Fibroblast of pulmonary artery (primary cell): ENCODE results near the gene PALLD.
"Not testable (repeated sequence)": the region's sequence is repeated elsewhere in the genome, so short reads cannot be mapped to it uniquely, and the experiment has no call there.

Source experiments
- DNase-seq: peaks from one replicate; pipeline ENCODE4 v3.0.0-alpha.2; 2010; ENCODE audit warnings: low read depth
- H3K4me3 ChIP-seq: replicated peaks from 2 replicates; pipeline ENCODE4 v1.5.1; 2011; ENCODE audit warnings: low read depth, mild to moderate bottlenecking, control low read depth, low read length, moderate library complexity
- TF ChIP-seq, protein P1 (sequence below): IDR thresholded peaks from 2 replicates; pipeline ENCODE4 v1.5.1; 2011; ENCODE audit warnings: mild to moderate bottlenecking, control low read depth, low read length, inconsistent platforms; ENCODE audit errors: missing control alignments

The PALLD gene

GRCh38 chr4:168694667-168695066, 197.8 kb downstream of the PALLD start:
- TF ChIP-seq, protein P1, sequence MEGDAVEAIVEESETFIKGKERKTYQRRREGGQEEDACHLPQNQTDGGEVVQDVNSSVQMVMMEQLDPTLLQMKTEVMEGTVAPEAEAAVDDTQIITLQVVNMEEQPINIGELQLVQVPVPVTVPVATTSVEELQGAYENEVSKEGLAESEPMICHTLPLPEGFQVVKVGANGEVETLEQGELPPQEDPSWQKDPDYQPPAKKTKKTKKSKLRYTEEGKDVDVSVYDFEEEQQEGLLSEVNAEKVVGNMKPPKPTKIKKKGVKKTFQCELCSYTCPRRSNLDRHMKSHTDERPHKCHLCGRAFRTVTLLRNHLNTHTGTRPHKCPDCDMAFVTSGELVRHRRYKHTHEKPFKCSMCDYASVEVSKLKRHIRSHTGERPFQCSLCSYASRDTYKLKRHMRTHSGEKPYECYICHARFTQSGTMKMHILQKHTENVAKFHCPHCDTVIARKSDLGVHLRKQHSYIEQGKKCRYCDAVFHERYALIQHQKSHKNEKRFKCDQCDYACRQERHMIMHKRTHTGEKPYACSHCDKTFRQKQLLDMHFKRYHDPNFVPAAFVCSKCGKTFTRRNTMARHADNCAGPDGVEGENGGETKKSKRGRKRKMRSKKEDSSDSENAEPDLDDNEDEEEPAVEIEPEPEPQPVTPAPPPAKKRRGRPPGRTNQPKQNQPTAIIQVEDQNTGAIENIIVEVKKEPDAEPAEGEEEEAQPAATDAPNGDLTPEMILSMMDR, result no peak
- H3K4me3 ChIP-seq, result no peak overlapping the region
- DNase-seq, result peak; percentile 78

DNA sequence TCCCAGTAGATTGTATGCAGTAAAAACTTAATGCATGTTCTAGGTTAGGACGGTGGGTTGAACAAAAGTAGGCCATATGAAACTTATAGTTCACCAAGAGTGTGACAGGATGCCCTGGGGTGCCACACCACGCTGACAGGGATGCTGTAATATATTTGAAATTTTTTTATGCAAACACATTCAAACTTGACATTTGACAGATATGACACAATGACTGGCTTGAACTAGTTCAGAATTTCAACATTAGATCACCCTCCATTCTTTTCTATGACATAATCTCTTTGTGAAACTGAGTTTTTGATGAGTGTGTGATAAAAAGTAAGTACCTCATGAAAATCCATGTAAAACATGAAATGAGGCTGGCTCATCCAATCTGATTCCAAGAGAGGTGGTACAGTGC, 198.4 kb downstream of the PALLD start:
- DNase-seq, result no peak
- TF ChIP-seq, protein P1, result no peak
- H3K4me3 ChIP-seq, result no peak overlapping the region

DNA sequence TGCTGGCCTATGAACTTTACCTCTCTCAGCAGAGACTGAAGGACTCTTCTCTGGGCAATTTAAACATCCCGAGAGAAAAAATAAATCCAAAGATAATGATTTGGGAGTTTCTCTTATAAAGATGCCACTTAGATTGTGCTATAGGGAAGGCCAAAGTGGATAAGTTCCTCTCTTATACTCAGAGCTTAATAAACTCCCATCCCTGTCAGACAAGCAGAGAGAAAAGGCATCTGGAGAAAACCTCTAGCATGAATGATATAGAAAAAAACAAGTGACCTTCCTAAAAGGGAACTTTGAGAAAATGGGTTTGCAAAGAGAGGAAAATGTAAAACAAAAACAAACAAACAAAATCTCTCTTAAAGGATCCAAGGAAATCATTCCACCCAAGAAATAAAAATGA, 199.4 kb downstream of the PALLD start:
- no peak overlapping the region for H3K4me3 ChIP-seq
- TF ChIP-seq, protein P1, result no peak
- no peak for DNase-seq

DNA sequence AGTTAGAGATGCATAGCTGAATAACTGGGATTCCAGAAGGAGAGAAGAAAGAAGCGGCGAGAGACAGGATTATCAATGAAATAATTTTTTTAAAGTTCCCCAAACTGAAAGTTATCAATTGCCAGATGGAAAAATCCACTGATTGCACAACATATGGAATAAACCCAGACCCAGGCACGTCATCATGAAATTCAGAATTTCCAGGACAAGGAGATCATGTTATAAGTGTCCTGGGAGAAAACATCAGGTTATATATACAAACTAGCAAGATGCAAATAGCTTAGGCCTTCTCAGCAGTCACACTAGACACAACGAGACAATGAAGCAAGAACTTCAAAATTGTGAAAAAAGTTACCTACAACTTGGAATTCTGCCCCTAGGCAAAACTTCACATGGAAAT, 200.0 kb downstream of the PALLD start:
- no peak for DNase-seq
- H3K4me3 ChIP-seq, result no peak overlapping the region
- TF ChIP-seq, protein P1, result no peak

DNA sequence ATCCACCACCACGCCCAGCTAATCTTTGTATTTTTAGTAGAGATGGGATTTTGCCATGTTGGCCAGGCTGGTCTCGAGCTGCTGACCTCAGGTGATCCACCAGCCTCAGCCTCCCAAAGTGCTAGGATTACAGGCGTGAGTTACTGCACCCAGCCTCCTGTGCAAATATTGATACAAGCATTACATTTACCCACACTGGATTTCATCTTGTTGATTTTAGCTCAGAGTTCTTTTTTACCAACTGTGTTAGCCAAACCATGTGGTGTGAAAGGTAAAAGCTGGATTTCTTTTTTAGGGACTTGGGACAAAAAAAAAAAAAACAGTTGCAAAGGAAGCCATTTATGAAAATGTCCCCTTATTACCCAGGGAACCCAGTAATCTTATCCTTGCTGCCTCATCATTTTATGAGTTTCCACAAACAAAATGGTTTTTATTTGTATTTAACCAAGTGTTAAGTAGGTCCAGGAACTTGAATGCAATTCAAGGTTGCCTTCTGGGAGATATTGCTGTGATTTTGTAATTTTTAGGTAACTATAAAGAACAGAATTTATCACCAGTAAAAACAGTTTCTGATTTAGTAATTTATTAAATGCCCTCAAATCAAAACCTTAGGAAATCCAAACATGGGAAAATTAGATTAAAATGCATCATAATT, 202.5 kb downstream of the PALLD start:
- H3K4me3 ChIP-seq, result no peak overlapping the region
- TF ChIP-seq, protein P1, result no peak
- no peak for DNase-seq

DNA sequence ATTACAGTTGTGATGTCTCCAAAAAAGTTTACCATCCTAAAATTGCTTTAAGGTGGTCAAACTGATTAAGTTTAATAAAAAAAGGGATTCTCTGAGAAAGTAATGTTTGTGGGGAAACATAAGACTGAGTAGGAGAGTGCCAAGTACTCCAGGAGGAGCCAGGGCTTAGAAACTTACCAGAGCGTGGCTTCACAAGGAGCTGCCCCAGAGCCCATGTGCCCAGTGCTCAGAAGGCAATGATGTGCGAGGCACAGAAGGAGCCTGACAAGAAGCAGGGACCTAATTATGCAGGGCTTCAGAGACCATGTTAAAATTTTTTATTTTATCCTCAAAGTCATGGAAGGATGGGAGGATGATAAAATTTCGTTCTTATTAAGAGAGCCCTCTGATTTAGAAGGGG, 204.2 kb downstream of the PALLD start:
- no peak for DNase-seq
- TF ChIP-seq, protein P1, result no peak
- no peak overlapping the region for H3K4me3 ChIP-seq

DNA sequence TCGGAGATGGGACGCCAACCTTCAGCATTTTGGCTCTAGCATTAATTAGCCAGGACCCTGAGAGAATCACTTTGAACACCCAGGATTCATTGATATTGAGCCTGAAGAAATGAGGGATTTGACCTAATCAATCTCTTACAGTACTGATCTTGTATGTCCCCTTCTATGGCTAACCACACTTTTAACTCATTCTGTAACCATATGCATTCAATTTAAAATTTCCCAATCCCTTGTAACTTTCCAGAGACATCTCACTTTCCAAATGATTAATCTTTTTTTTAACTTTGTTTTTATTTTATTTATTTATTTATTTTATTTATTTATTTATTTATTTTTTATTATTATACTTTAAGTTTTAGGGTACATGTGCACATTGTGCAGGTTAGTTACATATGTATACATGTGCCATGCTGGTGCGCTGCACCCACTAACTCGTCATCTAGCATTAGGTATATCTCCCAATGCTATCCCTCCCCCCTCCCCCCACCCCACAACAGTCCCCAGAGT, 205.8 kb downstream of the PALLD start:
- DNase-seq, H3K4me3 ChIP-seq: not testable (repeated sequence)
